SK-N-SH (cell line): ENCODE measurements around the gene SERTAD4.
A peak's percentile ranks its signal among the peaks of the same experiment; 100 is the strongest.

ENCODE experiments used
- CTCF ChIP-seq: fragments of 200-600 bp; sonication (generic); IDR thresholded peaks from 2 replicates; pipeline ENCODE4 v1.6.1; 2017; ENCODE audit warnings: antibody characterized with exemption, mild to moderate bottlenecking, moderate library complexity
- EZH2phosphoT487 ChIP-seq: fragments of 200-600 bp; sonication (generic); IDR thresholded peaks from 2 replicates; pipeline ENCODE4 v1.6.1; 2017; ENCODE audit warnings: low read depth, mixed run types, mild to moderate bottlenecking, antibody characterized with exemption, moderate library complexity, borderline replicate concordance
- IRF3 ChIP-seq: fragments of 150-350 bp; IDR thresholded peaks from 2 replicates; pipeline ENCODE4 v1.6.1; 2016; ENCODE audit warnings: mild to moderate bottlenecking, low read depth, low read length
- JUND ChIP-seq: IDR thresholded peaks from 2 replicates; pipeline ENCODE4 v1.4.0; 2012
- MXI1 ChIP-seq: IDR thresholded peaks from 2 replicates; pipeline ENCODE4 v1.6.1; 2012; ENCODE audit warnings: mild to moderate bottlenecking, low read depth, low read length, improper control_type of control experiment
- NFIC ChIP-seq: IDR thresholded peaks from 2 replicates; pipeline ENCODE4 v1.4.0; 2012; ENCODE audit warnings: borderline replicate concordance
- NRF1 ChIP-seq: IDR thresholded peaks from 2 replicates; pipeline ENCODE4 v1.6.1; 2012; ENCODE audit warnings: low read depth, mild to moderate bottlenecking, low read length
- PBX3 ChIP-seq: IDR thresholded peaks from 2 replicates; pipeline ENCODE4; 2012
- POLR2AphosphoS5 ChIP-seq: IDR thresholded peaks from 2 replicates; pipeline ENCODE4 v1.6.1; 2012; ENCODE audit warnings: low read depth, low read length
- RAD21 ChIP-seq: IDR thresholded peaks from 2 replicates; pipeline ENCODE4 v1.6.1; 2012; ENCODE audit warnings: mild to moderate bottlenecking, low read length
- RCOR1 ChIP-seq: fragments of 150-350 bp; IDR thresholded peaks from 2 replicates; pipeline ENCODE4 v1.6.1; 2017; ENCODE audit warnings: antibody characterized with exemption, low read length
- REST ChIP-seq: IDR thresholded peaks from 2 replicates; pipeline ENCODE4 v1.6.1; 2012; ENCODE audit warnings: mild to moderate bottlenecking, low read depth, low read length, moderate library complexity
- TAF1 ChIP-seq: IDR thresholded peaks from 2 replicates; pipeline ENCODE4 v1.6.1; 2012; ENCODE audit warnings: low read depth, mild to moderate bottlenecking, low read length, moderate library complexity, borderline replicate concordance

GRCh38 chr1:210291081-210291764, 58.6 kb downstream of the SERTAD4 start:
- no peak for TF ChIP-seq POLR2AphosphoS5
- no peak for TF ChIP-seq JUND
- no peak for TF ChIP-seq CTCF
- no peak for TF ChIP-seq NFIC
- TF ChIP-seq REST = no peak
- TF ChIP-seq EZH2phosphoT487 = no peak
- TF ChIP-seq RCOR1 = 0 out of 2 replicates have a peak, but pooled peaks have one; percentile 33
- TF ChIP-seq IRF3 = no peak
- no peak for TF ChIP-seq MXI1
- TF ChIP-seq PBX3 = no peak
- TF ChIP-seq TAF1 = no peak
- no peak for TF ChIP-seq RAD21
- no peak for TF ChIP-seq NRF1
